Activated CD8-positive, alpha-beta memory T cell treated with anti-CD3 and anti-CD28 coated beads, Interleukin-2, amount 50 U/mL, for 24 hours (primary cell): ENCODE data around the gene SLC35D3.
"Not testable (repeated sequence)": the region's sequence is repeated elsewhere in the genome, so short reads cannot be mapped to it uniquely, and the experiment has no call there.

Experiments used
- DNase-seq: peaks from one replicate; pipeline ENCODE4 v3.0.0-alpha.2; 2020; ENCODE audit errors: extremely low read depth

SLC35D3 gene

DNA sequence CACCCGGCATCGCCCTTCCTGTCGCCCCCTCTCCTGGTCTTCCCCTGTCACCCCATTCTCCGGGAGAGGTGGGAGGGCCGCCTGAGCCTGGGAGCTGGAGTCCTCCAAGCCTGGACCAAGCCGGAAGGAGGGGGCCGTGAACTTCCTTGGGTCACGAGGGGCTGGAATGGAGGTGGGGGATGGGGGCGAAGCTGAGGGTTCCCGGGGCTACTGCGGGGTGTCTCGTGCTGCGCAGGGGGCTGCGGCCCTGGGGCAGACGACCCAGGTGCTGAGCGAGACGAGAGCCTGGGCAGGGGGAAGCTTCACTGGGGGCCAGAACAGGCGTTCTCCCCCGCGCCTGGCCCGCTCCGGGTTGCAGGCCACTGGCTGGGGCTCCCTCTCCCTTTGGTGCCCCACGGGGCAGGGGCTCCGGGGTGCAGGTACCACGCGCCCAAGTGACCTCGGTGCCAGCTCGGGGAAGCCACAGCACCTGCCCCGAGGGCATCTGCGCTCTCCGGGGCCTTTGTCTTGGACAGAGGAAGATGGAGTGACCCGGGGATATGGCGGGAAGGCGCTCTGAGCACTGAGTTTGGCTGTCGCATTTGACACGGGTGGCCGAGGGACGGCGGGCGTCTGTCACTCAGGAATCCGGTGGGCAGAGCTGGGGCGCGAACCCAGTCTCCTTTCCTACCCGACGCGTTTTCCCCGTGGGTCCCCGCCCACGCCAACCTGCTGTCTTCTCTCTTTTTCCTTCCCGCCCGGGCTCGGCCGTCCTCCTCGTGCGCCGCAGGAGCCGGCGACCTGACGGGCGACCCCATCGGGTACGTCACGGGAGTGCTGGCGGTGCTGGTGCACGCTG is 1.2 kb downstream of the SLC35D3 start:
- no peak for DNase-seq

DNA sequence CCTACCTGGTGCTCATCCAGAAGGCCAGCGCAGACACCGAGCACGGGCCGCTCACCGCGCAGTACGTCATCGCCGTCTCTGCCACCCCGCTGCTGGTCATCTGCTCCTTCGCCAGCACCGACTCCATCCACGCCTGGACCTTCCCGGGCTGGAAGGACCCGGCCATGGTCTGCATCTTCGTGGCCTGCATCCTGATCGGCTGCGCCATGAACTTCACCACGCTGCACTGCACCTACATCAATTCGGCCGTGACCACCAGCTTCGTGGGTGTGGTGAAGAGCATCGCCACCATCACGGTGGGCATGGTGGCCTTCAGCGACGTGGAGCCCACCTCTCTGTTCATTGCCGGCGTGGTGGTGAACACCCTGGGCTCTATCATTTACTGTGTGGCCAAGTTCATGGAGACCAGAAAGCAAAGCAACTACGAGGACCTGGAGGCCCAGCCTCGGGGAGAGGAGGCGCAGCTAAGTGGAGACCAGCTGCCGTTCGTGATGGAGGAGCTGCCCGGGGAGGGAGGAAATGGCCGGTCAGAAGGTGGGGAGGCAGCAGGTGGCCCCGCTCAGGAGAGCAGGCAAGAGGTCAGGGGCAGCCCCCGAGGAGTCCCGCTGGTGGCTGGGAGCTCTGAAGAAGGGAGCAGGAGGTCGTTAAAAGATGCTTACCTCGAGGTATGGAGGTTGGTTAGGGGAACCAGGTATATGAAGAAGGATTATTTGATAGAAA is 2.0 kb downstream of the SLC35D3 start:
- DNase-seq = no peak

DNA sequence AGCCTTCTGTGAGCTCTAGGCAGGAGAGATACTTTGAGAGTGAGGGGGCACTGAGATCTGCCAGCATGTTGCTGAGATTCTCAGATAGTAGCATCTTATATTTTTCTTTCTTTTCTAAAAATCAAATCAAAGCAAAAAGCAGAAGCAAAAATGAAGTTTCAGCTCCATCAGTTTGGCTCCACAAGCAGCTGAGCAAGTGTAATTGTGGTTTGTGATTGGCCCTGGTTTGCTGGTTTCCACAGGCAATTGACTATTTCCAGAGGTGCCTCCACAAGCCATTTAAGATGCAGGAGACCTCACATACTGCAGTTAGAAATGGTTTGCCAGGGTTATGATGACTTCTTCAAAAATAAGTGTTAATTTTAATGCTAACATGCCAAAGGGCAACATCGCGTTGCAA is 4.3 kb downstream of the SLC35D3 start:
- no peak for DNase-seq

DNA sequence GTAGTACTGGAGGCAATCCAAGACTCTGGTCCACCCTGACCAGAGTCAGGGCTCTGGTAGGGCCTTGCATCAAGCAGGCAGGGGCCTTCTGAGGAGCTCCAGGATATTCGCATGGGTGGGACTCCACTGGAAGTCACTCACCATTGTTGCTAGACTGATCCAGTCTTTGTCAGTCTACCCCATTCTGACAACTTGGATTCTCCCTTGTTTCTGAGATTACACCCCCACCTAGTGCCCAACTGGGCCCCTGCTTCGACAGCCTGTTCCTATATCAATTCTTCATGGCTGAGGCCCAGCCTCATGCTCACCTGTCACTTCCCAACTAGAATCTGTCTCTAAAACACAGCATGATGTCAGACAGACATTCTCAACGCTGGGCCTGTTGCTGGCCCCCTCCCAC is 5.2 kb downstream of the SLC35D3 start:
- DNase-seq = no peak

GRCh38 chr6:136930528-136930927 is 8.4 kb downstream of the SLC35D3 start:
- no peak for DNase-seq

GRCh38 chr6:136932599-136932998 is 10.5 kb downstream of the SLC35D3 start:
- no peak for DNase-seq

GRCh38 chr6:136945072-136945471 is 23.0 kb downstream of the SLC35D3 start:
- no peak for DNase-seq

DNA sequence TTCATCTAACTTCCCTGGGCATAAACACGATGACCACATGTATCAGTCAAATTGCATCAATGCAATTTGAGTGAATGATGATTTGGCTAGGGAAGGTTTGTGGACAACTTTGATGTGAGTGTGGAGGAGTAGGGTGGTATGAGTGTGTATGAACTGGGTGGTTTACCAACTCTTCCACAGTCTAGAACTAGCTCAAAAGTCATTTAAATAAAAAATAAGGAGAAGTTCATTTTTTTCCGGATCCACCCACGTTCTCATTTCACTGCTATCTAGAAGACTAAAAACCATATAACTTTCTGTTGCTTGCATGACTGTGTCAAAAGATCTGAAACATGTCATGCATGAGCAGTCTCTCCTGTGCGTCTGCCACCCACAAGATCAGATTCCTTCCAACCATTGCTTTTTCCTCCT is 23.6 kb downstream of the SLC35D3 start:
- DNase-seq = no peak

GRCh38 chr6:136947037-136947436 is 24.9 kb downstream of the SLC35D3 start:
- DNase-seq = no peak

DNA sequence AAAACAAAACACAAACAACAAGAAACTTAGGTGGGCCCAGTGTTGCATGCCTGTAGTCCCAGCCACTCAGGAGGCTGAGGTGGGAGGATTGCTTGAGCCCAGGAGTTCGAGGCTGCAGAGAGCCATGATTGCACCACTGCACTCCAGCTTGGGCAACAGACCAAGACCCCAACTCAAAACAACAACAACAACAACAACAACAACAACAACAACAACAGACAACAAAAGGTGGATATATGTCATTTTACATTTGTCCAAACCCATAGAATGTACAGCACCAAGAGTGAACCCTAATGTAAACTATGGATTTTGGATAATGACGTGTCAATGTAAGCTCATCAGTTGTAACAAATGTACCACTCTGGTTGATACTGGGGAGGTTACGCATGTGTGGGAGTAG is 27.9 kb downstream of the SLC35D3 start:
- DNase-seq = not testable (repeated sequence)

- DNase-seq = no peak
These were observed 28.5 kb downstream of the SLC35D3 start for GRCh38 chr6:136950436-136951126.

- DNase-seq = no peak
These were observed 30.7 kb downstream of the SLC35D3 start for GRCh38 chr6:136952714-136953260.

DNA sequence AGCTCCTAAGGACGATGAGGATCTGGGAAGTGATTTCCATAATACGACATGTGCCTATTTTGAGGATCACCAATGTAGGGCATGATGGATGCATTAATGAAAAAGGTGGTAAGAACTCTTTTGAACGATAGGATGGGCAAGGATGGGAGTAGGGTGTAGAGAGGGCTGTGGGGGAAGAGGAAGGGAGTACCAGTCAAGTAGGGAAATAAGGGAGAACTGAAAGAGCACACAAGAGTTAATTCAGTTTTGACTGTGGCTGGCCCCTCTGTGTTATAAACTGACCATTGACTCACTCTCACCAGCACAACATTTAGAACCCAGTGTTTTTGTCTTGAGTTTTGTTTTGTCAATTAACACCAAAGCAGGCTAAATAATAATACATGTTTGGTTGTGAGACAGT is 33.0 kb downstream of the SLC35D3 start:
- no peak for DNase-seq

- DNase-seq = no peak
These were observed 34.8 kb downstream of the SLC35D3 start for GRCh38 chr6:136956590-136957544.

GRCh38 chr6:136958168-136958567 is 36.1 kb downstream of the SLC35D3 start:
- DNase-seq = no peak

GRCh38 chr6:136959471-136959891 is 37.4 kb downstream of the SLC35D3 start:
- no peak for DNase-seq

- DNase-seq = not testable (repeated sequence)
These were observed 37.8 kb downstream of the SLC35D3 start for GRCh38 chr6:136959935-136960334.

DNA sequence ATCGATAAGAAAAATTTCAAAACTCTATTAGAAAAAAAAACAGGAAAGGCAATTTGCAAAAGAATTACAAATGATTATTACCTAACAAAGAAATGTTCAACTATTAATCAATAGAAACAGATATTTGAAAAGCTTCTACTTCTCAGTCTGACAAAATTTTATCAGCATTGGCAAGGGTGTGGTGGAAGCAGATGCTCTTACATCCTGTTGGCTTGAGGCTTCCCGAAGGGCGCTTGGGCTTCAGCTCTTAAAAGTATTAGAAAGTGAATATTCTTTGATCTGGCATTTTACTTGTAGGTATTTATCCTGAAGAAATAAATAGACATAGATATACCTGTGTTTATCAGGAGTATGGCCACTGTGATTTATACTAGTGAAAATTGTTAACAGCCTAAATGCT is 38.7 kb downstream of the SLC35D3 start:
- no peak for DNase-seq

DNA sequence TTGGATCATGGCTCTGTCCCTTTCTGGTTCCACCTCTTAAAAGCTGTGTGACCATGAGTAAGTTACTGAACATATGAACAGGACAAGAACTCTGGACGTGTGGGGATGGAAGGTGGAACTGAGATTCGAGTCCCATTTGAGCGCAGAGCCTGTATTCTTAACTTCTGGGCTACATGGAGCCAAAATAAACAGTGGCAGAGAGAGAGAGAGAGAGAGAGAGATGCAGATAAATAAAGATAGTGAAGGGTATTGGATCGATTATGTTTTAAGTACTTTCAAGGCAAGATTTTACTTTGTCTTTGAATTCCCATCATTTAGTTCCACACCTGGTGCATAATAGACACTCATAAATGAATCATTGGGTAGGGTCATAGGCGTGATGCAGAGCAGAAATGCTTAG is 39.7 kb downstream of the SLC35D3 start:
- no peak for DNase-seq

DNA sequence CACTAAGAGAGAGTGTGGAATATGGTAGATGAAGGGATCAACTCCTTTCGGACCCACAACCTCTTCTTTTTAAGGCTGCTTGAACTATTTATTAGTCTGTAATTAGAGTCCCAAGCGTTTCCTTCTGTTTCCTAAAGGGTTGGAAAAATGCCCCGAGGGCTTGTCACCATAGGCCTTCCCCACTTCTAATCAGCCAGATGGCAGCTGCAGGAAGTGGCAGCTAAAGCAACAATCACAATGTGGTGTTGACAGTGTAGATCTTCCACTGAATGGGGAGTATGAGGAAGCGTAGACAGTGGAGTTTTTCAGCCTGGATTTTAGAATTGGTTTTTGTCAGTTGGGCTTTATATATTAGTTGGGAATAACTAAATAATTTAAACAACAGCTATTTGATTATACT is 40.6 kb downstream of the SLC35D3 start:
- no peak for DNase-seq

- DNase-seq = no peak
These were observed 41.2 kb downstream of the SLC35D3 start for GRCh38 chr6:136963259-136963658.
